Stimulated activated CD8-positive, alpha-beta memory T cell treated with anti-CD3 and anti-CD28 coated beads, Interleukin-12 subunit alpha, Interleukin-12 subunit beta, amount 100 ng/mL, for 24 hours (primary cell): ENCODE measurements around the gene NACC1.
A peak's percentile ranks its signal among the peaks of the same experiment; 100 is the strongest.
"Not testable (repeated sequence)": the region's sequence is repeated elsewhere in the genome, so short reads cannot be mapped to it uniquely, and the experiment has no call there.

Experiments used
- DNase-seq: peaks from one replicate; pipeline ENCODE4 v3.0.0-alpha.2; 2020; ENCODE audit errors: extremely low read depth

Gene NACC1

GRCh38 chr19:13146763-13147563, 28.9 kb downstream of the NACC1 start:
- no peak for DNase-seq

GRCh38 chr19:13149173-13149627, 31.1 kb downstream of the NACC1 start:
- DNase-seq, result not testable (repeated sequence)

GRCh38 chr19:13149628-13150186, 31.6 kb downstream of the NACC1 start:
- no peak for DNase-seq

GRCh38 chr19:13150187-13150930, 32.3 kb downstream of the NACC1 start, which contains the start of the genes IER2 and STX10:
IER2 (plus strand) TSS chr19:13150411; CDS start chr19:13153187, 2,776 bp downstream.
STX10 (minus strand) TSS chr19:13150375; CDS start chr19:13150173, 202 bp downstream.
- DNase-seq, result peak; percentile 85

GRCh38 chr19:13150931-13151604, 33.0 kb downstream of the NACC1 start:
- DNase-seq, result no peak

GRCh38 chr19:13151605-13152355, 33.7 kb downstream of the NACC1 start:
- peak; percentile 86 for DNase-seq

- no peak for DNase-seq
Observed at GRCh38 chr19:13152356-13152973, 34.4 kb downstream of the NACC1 start.

GRCh38 chr19:13152974-13153568, 35.0 kb downstream of the NACC1 start:
- DNase-seq, result peak; percentile 89

GRCh38 chr19:13153569-13154240, 35.6 kb downstream of the NACC1 start:
- DNase-seq, result no peak

GRCh38 chr19:13154241-13154778, 36.2 kb downstream of the NACC1 start:
- DNase-seq, result no peak

- DNase-seq, result no peak
Observed at GRCh38 chr19:13154911-13155471, 36.9 kb downstream of the NACC1 start.

GRCh38 chr19:13155472-13156359, 37.7 kb downstream of the NACC1 start:
- DNase-seq, result no peak

- DNase-seq, result no peak
Observed at GRCh38 chr19:13159713-13160112, 41.6 kb downstream of the NACC1 start.

GRCh38 chr19:13160557-13160956, 42.5 kb downstream of the NACC1 start:
- DNase-seq, result no peak

- peak; percentile 72 for DNase-seq
Observed at GRCh38 chr19:13162724-13163608, 44.9 kb downstream of the NACC1 start.

GRCh38 chr19:13163609-13164342, 45.7 kb downstream of the NACC1 start:
- no peak for DNase-seq
